Erythroblast (primary cell): ENCODE data around the gene ORAI2.

Source experiments
- GATA1 ChIP-seq: IDR thresholded peaks from 2 replicates; pipeline ENCODE4 v1.6.1; 2011; ENCODE audit warnings: low read depth, mild to moderate bottlenecking, control low read depth, low read length, moderate library complexity
- POLR2A ChIP-seq: IDR thresholded peaks from 2 replicates; pipeline ENCODE4 v1.6.1; 2011; ENCODE audit warnings: mild to moderate bottlenecking, low read length

- TF ChIP-seq POLR2A (no peak), GATA1 (no peak)
These were observed 29.8 kb upstream of the ORAI2 start for GRCh38 chr7:102403563-102403962.
